MM.1S (cell line): ENCODE results near the gene MTHFD2.

ENCODE experiments used
- DNase-seq: peaks from one replicate; pipeline ENCODE4 v3.0.0-alpha.2; 2015
- H2AFZ ChIP-seq: fragments of 300-600 bp; sonication (generic); 2 replicates; pipeline ENCODE4 v1.6.0; 2016; ENCODE audit warnings: antibody characterized with exemption, low read length
- H3F3A ChIP-seq: fragments of 300-600 bp; sonication (generic); 2 replicates; pipeline ENCODE4 v1.6.1; 2016; ENCODE audit warnings: mild to moderate bottlenecking, antibody characterized with exemption, low read length, moderate library complexity, mixed read lengths; ENCODE audit not compliant: insufficient read depth
- H3K27ac ChIP-seq: fragments of 300-600 bp; sonication (generic); 2 replicates; pipeline ENCODE4 v1.5.1; 2016; ENCODE audit warnings: mild to moderate bottlenecking, low read length
- H3K27me3 ChIP-seq: fragments of 300-600 bp; sonication (generic); replicated peaks from 2 replicates; pipeline ENCODE4 v1.6.0; 2016; ENCODE audit warnings: low read length; ENCODE audit not compliant: insufficient read depth
- H3K36me3 ChIP-seq: fragments of 300-600 bp; sonication (generic); replicated peaks from 2 replicates; pipeline ENCODE4 v1.6.1; 2016; ENCODE audit warnings: mild to moderate bottlenecking, low read length, mixed read lengths; ENCODE audit not compliant: insufficient read depth
- H3K4me1 ChIP-seq: fragments of 300-600 bp; sonication (generic); 2 replicates; pipeline ENCODE4 v1.6.1; 2016; ENCODE audit warnings: low read length, mixed read lengths
- H3K4me2 ChIP-seq: fragments of 300-600 bp; sonication (generic); 2 replicates; pipeline ENCODE4 v1.6.0; 2016; ENCODE audit warnings: low read depth, low read length
- H3K4me3 ChIP-seq: fragments of 300-600 bp; sonication (generic); 2 replicates; pipeline ENCODE4 v1.5.1; 2016; ENCODE audit warnings: low read length, mixed read lengths
- H3K79me2 ChIP-seq: fragments of 300-600 bp; sonication (generic); 2 replicates; pipeline ENCODE4 v1.6.1; 2016; ENCODE audit warnings: mixed run types, low read length, mixed read lengths
- H3K9ac ChIP-seq: fragments of 300-600 bp; sonication (generic); 2 replicates; pipeline ENCODE4 v1.6.1; 2016; ENCODE audit warnings: low read length, mixed read lengths
- H3K9me2 ChIP-seq: fragments of 300-600 bp; sonication (generic); replicated peaks from 2 replicates; pipeline ENCODE4 v1.6.1; 2016; ENCODE audit warnings: mild to moderate bottlenecking, low read length, mixed read lengths; ENCODE audit not compliant: insufficient read depth
- H3K9me3 ChIP-seq: fragments of 300-600 bp; sonication (generic); replicated peaks from 2 replicates; pipeline ENCODE4 v1.6.1; 2016; ENCODE audit warnings: mild to moderate bottlenecking, low read length, mixed read lengths; ENCODE audit not compliant: insufficient read depth
- H4K20me1 ChIP-seq: fragments of 300-600 bp; sonication (generic); 2 replicates; pipeline ENCODE4 v1.6.1; 2016; ENCODE audit warnings: mild to moderate bottlenecking, low read length, moderate library complexity, mixed read lengths; ENCODE audit not compliant: insufficient read depth
- EZH2 ChIP-seq: fragments of 300-600 bp; sonication (generic); optimal IDR thresholded peaks from 2 replicates; pipeline ENCODE3; 2017; ENCODE audit warnings: low read depth, mild to moderate bottlenecking, antibody characterized with exemption, low read length, mixed read lengths
- EZH2phosphoT487 ChIP-seq: fragments of 300-600 bp; sonication (generic); IDR thresholded peaks from 2 replicates; pipeline ENCODE4 v1.6.1; 2018; ENCODE audit warnings: antibody characterized with exemption, low read length
- TF ChIP-seq, protein P1 (sequence below): fragments of 300-600 bp; sonication (generic); IDR thresholded peaks from 2 replicates; pipeline ENCODE4 v1.5.1; 2016; ENCODE audit warnings: antibody characterized with exemption, low read length, mixed read lengths

The MTHFD2 gene

DNA sequence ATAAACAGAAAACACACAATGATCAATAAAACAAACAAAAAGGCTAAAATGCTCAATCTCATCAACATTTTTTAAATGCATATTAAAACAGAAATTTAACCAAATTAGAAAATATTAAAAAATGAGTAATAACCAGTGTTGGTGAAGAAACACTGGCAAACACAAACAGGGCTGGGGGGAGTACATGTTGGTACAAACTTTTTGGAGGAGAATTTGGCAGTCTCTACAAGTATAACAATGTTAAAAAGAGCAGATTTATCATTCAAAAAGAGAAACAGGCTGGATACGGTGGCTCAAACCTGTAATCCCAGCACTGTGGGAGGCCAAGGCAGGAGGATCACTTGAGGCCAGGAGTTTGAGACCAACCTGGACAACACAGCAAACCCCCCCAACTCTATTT lies 33.7 kb upstream of the MTHFD2 start:
- Histone ChIP-seq H3K4me1 (no peaks in the 10 kb centered on the region), H3K4me2 (no peak overlapping the region), H2AFZ (no peak overlapping the region), H3K9me2 (no peaks in the 10 kb centered on the region), H3K36me3 (peaks cover 12% of the 10 kb centered on the region), H3K4me3 (no peak overlapping the region), H3F3A (no peaks in the 10 kb centered on the region), H3K27me3 (no peaks in the 10 kb centered on the region), H3K9ac (no peak overlapping the region), H3K9me3 (no peaks in the 10 kb centered on the region), H3K79me2 (peaks cover 73% of the 10 kb centered on the region), H3K27ac (no peak overlapping the region), H4K20me1 (no peaks in the 10 kb centered on the region; the same call in 1 of the 2 replicates)
- DNase-seq, result no peak
- TF ChIP-seq EZH2phosphoT487 (no peak), EZH2 (no peak)
- TF ChIP-seq, protein P1, sequence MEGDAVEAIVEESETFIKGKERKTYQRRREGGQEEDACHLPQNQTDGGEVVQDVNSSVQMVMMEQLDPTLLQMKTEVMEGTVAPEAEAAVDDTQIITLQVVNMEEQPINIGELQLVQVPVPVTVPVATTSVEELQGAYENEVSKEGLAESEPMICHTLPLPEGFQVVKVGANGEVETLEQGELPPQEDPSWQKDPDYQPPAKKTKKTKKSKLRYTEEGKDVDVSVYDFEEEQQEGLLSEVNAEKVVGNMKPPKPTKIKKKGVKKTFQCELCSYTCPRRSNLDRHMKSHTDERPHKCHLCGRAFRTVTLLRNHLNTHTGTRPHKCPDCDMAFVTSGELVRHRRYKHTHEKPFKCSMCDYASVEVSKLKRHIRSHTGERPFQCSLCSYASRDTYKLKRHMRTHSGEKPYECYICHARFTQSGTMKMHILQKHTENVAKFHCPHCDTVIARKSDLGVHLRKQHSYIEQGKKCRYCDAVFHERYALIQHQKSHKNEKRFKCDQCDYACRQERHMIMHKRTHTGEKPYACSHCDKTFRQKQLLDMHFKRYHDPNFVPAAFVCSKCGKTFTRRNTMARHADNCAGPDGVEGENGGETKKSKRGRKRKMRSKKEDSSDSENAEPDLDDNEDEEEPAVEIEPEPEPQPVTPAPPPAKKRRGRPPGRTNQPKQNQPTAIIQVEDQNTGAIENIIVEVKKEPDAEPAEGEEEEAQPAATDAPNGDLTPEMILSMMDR, result no peak

DNA sequence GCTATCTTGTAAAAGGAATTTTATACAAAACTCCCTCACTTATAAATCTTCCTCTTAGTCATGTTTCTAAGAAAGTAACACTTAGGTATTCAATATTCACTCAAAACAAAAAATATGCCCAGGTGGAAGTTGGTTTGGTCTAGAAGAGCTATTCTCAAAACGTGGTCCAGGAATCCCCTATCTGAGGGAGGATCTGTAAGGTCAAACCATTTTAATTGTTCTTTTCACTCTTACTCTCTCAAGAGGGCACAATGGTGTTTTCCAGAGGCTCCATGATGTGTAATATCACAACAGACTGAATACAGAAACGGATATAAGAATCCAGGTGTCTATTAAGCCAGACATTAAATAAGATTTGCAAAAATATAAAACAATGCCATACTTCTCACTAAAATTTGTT lies 29.7 kb upstream of the MTHFD2 start:
- H3K9me2 ChIP-seq, result no peaks in the 10 kb centered on the region
- H2AFZ ChIP-seq, result no peak overlapping the region
- DNase-seq, result no peak
- H3K9me3 ChIP-seq, result no peaks in the 10 kb centered on the region
- no peaks in the 10 kb centered on the region for H3K4me1 ChIP-seq
- H4K20me1 ChIP-seq, result no peaks in the 10 kb centered on the region; the same call in 1 of the 2 replicates
- H3K36me3 ChIP-seq, result peaks cover 12% of the 10 kb centered on the region
- no peak overlapping the region for H3K27ac ChIP-seq
- no peaks in the 10 kb centered on the region for H3K27me3 ChIP-seq
- H3K9ac ChIP-seq, result no peak overlapping the region
- no peak overlapping the region for H3K4me2 ChIP-seq
- peaks cover 87% of the 10 kb centered on the region for H3K79me2 ChIP-seq
- H3K4me3 ChIP-seq, result no peak overlapping the region
- no peaks in the 10 kb centered on the region for H3F3A ChIP-seq
- TF ChIP-seq EZH2, result no peak
- no peak for TF ChIP-seq EZH2phosphoT487
- TF ChIP-seq, protein P1, result no peak

DNA sequence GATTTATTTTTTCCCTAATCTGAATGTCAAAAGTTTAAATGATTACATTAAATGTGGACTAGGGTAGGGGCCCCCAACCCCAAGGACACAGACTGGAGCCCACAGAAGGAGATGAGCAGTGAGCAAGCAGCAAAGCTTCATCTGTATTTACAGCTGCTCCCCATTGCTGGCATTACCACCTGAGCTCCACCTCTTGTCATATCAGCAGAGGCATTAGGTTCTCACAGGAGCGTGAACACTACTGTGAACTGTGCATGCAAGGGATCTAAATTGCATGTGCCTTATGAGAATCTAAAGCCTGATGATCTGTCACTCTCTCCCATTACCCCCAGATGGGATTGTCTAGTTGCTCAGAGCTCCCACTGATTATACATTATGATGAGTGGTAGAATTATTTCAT lies 23.5 kb upstream of the MTHFD2 start:
- Histone ChIP-seq H3K4me2 (no peak overlapping the region), H3K4me3 (no peak overlapping the region), H3K9me2 (no peaks in the 10 kb centered on the region), H3K9ac (no peak overlapping the region), H3K9me3 (no peaks in the 10 kb centered on the region), H3K79me2 (peaks cover 80% of the 10 kb centered on the region), H3K4me1 (0 out of 2 replicates have a peak, but pooled peaks cover 3% of the 10 kb centered on the region), H2AFZ (no peak overlapping the region), H3K27ac (no peak overlapping the region), H3K36me3 (no peaks in the 10 kb centered on the region; the same call in 1 of the 2 replicates), H4K20me1 (peaks cover 28% of the 10 kb centered on the region), H3F3A (peaks cover 22% of the 10 kb centered on the region), H3K27me3 (no peaks in the 10 kb centered on the region)
- DNase-seq, result no peak
- TF ChIP-seq, protein P1, result no peak
- TF ChIP-seq EZH2phosphoT487 (no peak), EZH2 (no peak)
